ENCODE data around the gene AHCYL2.

Gene AHCYL2

DNA sequence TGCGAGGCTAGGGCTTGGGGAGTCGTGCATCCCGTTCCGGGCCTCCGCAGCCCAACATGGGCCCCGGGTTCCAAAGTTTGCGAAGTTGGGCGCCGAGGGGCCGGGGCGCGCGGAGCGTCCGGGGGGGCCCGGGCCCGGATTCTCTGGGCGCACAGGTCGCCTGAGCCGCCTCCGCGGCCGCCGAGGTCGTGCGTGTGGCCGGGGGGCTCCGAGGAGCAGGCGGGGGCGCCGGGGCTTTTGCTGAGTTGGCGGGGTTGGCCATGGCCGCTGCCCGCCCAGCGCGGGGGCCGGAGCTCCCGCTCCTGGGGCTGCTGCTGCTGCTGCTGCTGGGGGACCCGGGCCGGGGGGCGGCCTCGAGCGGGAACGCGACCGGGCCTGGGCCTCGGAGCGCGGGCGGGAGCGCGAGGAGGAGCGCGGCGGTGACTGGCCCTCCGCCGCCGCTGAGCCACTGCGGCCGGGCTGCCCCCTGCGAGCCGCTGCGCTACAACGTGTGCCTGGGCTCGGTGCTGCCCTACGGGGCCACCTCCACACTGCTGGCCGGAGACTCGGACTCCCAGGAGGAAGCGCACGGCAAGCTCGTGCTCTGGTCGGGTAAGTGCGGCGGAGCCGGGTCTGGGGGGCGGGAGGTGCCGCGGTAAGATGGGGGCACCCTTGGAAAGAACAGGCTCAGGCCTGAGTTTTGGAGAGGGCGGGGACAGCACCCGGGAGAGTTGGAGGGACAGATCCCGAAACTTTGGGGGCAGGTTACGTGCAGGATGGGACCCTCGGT, 35.8 kb upstream of the AHCYL2 start:
- Histone ChIP-seq H3K9ac (ENCODE audit: insufficient read length) (peak overlapping the region; percentile 95), H3K4me3 (peak overlapping the region; percentile 95), H3K27ac (peak overlapping the region; percentile 68), H3K9me3 (ENCODE audit: low read depth, low read length) (no peaks in the 10 kb centered on the region), H3K36me3 (ENCODE audit: insufficient read depth, low read length) (peaks cover 6% of the 10 kb centered on the region; the same call in 1 of the 2 replicates)
- no peak for DNase-seq (ENCODE audit: low read depth, low spot score)
- no peak for TF ChIP-seq FOXP2 (optimal IDR thresholded peaks at IDR 0.05; ENCODE audit: control extremely low read depth, extremely low read length, insufficient read depth)
- peak; percentile 13; the same call in 1 of the 2 replicates for TF ChIP-seq POLR2AphosphoS5 (IDR thresholded peaks at IDR 0.05; ENCODE audit: borderline replicate concordance, low read depth, low read length)
- TF ChIP-seq EZH2 (IDR thresholded peaks at IDR 0.05): no peak

DNA sequence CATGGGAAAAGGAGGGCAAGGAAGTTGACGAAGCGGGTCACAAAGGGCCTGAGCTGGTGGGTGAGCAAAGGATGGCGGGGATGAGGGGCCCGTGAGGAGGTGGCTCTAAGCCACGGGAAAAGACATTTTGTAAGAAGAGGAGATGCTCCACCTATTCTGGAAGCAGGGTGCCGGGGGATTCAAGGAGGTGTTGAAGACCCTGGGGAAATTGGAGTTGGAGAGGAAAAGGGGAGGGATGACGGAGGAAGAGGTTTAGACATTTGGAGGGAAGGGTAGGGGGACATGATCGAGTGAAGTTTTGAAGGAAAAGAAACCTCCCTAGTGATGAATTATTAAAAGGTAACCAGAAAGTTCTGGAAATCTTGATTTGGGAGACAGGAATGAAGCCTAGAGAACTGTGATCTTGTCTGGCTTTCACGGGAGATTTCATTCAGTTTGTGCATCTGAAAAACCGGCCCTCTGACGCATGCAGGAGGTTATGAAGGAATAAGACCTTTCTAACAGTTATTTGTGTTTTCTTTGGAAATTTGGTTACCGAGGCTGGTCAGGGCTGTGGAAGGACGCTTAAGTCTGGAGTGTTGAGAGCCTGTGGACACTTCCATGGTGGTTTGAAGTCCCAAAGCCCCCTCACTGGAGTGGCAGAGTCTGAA, 35.0 kb upstream of the AHCYL2 start:
- DNase-seq (ENCODE audit: low read depth, low spot score): no peak
- Histone ChIP-seq H3K36me3 (ENCODE audit: insufficient read depth, low read length) (peaks cover 6% of the 10 kb centered on the region; the same call in 1 of the 2 replicates), H3K27ac (no peak overlapping the region), H3K4me3 (peak overlapping the region; percentile 95), H3K9me3 (ENCODE audit: low read depth, low read length) (no peaks in the 10 kb centered on the region), H3K9ac (ENCODE audit: insufficient read length) (peak overlapping the region; percentile 95)
- TF ChIP-seq POLR2AphosphoS5 (IDR thresholded peaks at IDR 0.05; ENCODE audit: borderline replicate concordance, low read depth, low read length): no peak
- TF ChIP-seq EZH2 (IDR thresholded peaks at IDR 0.05): no peak

DNA sequence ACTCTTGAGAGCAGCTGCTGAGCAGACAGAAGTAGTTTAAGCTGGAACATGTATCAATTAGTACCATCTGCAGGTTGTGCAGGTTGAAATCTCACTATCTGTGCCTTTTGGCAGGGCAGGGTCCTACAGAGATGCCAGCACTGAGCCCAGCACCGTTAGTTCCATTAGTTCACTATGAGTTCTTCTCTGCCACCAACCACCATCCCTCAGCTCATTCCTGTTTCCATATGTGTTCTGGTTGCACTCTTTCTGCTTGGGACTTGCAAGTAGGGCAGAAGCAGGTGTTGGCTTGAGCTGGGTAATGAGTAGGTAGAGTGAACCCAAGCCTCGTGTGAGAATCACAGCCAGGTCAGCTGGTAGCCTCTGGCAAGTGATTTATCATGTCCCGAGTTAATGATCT, 33.6 kb upstream of the AHCYL2 start:
- Histone ChIP-seq H3K4me3 (no peak overlapping the region), H3K27ac (no peak overlapping the region), H3K9ac (ENCODE audit: insufficient read length) (no peak overlapping the region), H3K36me3 (ENCODE audit: insufficient read depth, low read length) (peaks cover 6% of the 10 kb centered on the region; the same call in 1 of the 2 replicates), H3K9me3 (ENCODE audit: low read depth, low read length) (no peaks in the 10 kb centered on the region)
- no peak for DNase-seq (ENCODE audit: low read depth, low spot score)
- TF ChIP-seq FOXP2 (optimal IDR thresholded peaks at IDR 0.05; ENCODE audit: control extremely low read depth, extremely low read length, insufficient read depth) (no peak), EZH2 (IDR thresholded peaks at IDR 0.05) (no peak), POLR2AphosphoS5 (IDR thresholded peaks at IDR 0.05; ENCODE audit: borderline replicate concordance, low read depth, low read length) (no peak)

DNA sequence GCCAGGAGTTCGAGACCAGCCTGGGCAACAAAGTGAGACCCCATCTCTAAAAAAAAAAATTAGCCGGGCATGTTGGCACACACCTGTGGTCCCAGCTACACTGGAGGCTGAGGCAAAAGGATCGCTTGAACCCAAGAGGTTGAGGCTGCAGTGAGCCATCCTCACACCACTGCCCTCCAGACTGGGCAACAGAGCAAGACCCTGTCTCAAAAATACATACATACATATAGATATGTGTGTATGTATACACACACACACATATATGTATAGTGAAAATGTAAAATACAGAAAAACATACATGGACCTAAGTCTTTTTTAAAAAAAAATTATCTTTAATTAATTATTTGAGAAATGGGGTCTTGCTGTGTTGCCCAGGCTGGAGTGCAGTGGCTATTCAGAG, 30.9 kb upstream of the AHCYL2 start:
- Histone ChIP-seq H3K36me3 (ENCODE audit: insufficient read depth, low read length) (peaks cover 11% of the 10 kb centered on the region; the same call in 1 of the 2 replicates), H3K4me3 (no peak overlapping the region), H3K27ac (no peak overlapping the region), H3K9me3 (ENCODE audit: low read depth, low read length) (no peaks in the 10 kb centered on the region), H3K9ac (ENCODE audit: insufficient read length) (no peak overlapping the region)
- TF ChIP-seq POLR2AphosphoS5 (IDR thresholded peaks at IDR 0.05; ENCODE audit: borderline replicate concordance, low read depth, low read length) (no peak), FOXP2 (optimal IDR thresholded peaks at IDR 0.05; ENCODE audit: control extremely low read depth, extremely low read length, insufficient read depth) (no peak), EZH2 (IDR thresholded peaks at IDR 0.05) (no peak)
- DNase-seq (ENCODE audit: low read depth, low spot score): no peak

DNA sequence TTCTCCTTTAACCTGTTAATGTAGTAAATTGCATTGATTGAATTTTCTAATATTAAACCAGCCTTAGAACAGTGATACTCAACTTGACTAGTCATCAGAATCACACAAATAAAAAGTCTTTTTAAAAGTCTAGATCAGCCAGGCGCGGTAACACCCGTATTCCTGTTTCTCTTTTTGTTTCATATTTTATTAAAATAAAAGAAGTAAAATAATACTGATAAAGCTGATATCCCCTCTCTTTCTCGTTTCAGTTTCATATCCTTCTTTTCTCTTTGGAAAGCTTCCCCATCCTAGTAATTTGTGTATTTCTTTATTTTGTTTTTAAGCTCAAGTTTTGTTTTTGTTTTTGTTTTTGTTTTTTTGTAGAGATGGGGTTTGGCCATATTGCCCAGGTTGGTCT, 27.1 kb upstream of the AHCYL2 start:
- DNase-seq (ENCODE audit: low read depth, low spot score): no peak
- TF ChIP-seq EZH2 (IDR thresholded peaks at IDR 0.05) (no peak), FOXP2 (optimal IDR thresholded peaks at IDR 0.05; ENCODE audit: control extremely low read depth, extremely low read length, insufficient read depth) (no peak), POLR2AphosphoS5 (IDR thresholded peaks at IDR 0.05; ENCODE audit: borderline replicate concordance, low read depth, low read length) (no peak)
- no peak overlapping the region for H3K9ac ChIP-seq (ENCODE audit: insufficient read length)
- no peaks in the 10 kb centered on the region for H3K9me3 ChIP-seq (ENCODE audit: low read depth, low read length)
- H3K4me3 ChIP-seq: no peak overlapping the region
- H3K27ac ChIP-seq: no peak overlapping the region
- H3K36me3 ChIP-seq (ENCODE audit: insufficient read depth, low read length): peaks cover 9% of the 10 kb centered on the region; the same call in 1 of the 2 replicates

DNA sequence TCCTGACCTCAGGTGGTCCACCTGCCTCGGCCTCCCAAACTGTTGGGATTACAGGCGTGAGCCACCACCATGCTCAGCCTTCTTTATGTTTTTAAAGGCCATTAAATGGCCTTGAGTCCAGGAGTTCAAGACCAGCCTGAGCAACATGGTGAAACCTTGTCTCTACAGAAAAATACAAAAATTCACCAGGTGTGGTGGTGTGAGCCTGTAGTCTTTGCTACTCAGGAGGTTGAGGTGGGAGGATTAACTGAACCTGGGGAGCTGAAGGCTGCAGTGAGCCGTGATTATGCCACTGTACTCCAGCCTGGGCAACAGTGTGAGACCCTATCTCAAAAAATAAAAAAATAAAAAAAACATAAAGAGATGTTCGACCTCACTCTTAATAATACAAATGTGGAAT, 25.4 kb upstream of the AHCYL2 start:
- H3K9ac ChIP-seq (ENCODE audit: insufficient read length): no peak overlapping the region
- H3K9me3 ChIP-seq (ENCODE audit: low read depth, low read length): no peaks in the 10 kb centered on the region
- TF ChIP-seq POLR2AphosphoS5 (IDR thresholded peaks at IDR 0.05; ENCODE audit: borderline replicate concordance, low read depth, low read length): no peak
- no peak for TF ChIP-seq FOXP2 (optimal IDR thresholded peaks at IDR 0.05; ENCODE audit: control extremely low read depth, extremely low read length, insufficient read depth)
- no peak for TF ChIP-seq EZH2 (IDR thresholded peaks at IDR 0.05)
- H3K36me3 ChIP-seq (ENCODE audit: insufficient read depth, low read length): peaks cover 6% of the 10 kb centered on the region; the same call in 1 of the 2 replicates
- no peak for DNase-seq (ENCODE audit: low read depth, low spot score)
- no peak overlapping the region for H3K4me3 ChIP-seq
- H3K27ac ChIP-seq: no peak overlapping the region

DNA sequence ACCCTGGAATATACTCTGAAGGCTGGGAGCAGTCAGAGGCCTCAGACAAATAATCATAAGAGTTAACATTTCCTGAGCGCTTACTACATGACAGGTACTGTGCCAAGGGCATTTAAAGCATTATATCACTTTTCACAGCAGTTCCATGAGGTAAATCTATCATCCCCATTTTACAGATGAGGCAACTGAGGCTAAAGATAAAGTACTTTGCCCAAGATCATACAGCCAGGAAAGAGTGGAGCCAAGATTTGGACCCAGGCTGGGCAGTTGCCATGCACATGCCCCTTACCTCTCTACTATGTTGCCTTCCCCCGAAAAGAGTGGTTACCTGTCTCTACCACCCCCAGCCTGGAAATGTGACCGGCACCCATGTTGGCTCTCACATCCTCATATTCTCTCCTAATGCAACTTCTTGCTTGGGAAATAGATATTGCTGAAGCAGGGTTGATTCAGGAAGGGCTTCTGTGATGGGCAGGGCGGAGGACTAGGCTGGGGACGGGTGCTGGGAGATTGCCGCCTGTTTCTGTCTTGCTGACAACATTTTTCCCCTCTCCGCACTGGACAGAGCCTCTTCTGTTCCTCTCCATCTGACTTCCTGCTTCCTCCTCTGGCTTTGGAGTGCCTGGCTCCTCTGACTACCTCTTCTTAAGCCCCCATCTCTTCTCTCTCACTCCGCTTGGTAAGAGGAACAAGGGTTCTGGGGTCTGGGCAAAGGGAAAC, 22.6 kb upstream of the AHCYL2 start:
- Histone ChIP-seq H3K9ac (ENCODE audit: insufficient read length) (no peak overlapping the region), H3K27ac (no peak overlapping the region), H3K36me3 (ENCODE audit: insufficient read depth, low read length) (peaks cover 13% of the 10 kb centered on the region; the same call in 1 of the 2 replicates), H3K4me3 (no peak overlapping the region), H3K9me3 (ENCODE audit: low read depth, low read length) (no peaks in the 10 kb centered on the region)
- no peak for TF ChIP-seq POLR2AphosphoS5 (IDR thresholded peaks at IDR 0.05; ENCODE audit: borderline replicate concordance, low read depth, low read length)
- TF ChIP-seq FOXP2 (optimal IDR thresholded peaks at IDR 0.05; ENCODE audit: control extremely low read depth, extremely low read length, insufficient read depth): no peak
- TF ChIP-seq EZH2 (IDR thresholded peaks at IDR 0.05): no peak
- DNase-seq (ENCODE audit: low read depth, low spot score): no peak

Measured in SK-N-MC (cell line).